ENCODE results near the gene TPP1.

DNA sequence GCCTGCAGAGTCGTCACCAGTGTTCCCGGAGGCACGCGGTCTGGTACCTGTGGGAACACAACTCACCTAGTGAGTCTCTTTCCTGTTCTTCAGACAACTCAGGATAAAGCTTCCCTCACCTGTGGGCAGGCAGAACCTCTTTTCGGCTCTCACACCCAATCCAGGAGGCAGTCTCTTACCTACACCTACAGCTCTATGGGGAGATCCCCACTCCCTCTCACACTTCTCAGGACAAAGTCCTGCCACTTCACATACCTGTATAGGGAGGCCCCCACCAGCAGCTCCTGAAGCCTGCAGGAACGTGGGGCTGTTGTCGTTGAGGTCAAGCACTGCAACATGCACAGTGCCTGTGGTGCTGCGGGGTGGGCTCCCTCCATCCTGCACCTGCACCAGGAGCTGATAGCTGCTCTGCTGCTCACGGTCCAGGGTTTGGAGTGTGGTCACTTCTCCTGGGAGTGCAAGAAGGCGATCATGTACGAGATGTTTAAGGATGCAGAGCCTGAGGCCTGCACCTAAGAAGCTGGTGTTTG lies 12.2 kb upstream of the TPP1 start:
- TF ChIP-seq EZH2 (IDR thresholded peaks at IDR 0.05; ENCODE audit: low read length, missing control alignments), result no peak
- TF ChIP-seq, protein P1, sequence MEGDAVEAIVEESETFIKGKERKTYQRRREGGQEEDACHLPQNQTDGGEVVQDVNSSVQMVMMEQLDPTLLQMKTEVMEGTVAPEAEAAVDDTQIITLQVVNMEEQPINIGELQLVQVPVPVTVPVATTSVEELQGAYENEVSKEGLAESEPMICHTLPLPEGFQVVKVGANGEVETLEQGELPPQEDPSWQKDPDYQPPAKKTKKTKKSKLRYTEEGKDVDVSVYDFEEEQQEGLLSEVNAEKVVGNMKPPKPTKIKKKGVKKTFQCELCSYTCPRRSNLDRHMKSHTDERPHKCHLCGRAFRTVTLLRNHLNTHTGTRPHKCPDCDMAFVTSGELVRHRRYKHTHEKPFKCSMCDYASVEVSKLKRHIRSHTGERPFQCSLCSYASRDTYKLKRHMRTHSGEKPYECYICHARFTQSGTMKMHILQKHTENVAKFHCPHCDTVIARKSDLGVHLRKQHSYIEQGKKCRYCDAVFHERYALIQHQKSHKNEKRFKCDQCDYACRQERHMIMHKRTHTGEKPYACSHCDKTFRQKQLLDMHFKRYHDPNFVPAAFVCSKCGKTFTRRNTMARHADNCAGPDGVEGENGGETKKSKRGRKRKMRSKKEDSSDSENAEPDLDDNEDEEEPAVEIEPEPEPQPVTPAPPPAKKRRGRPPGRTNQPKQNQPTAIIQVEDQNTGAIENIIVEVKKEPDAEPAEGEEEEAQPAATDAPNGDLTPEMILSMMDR (conservative IDR thresholded peaks at IDR 0.05 in 1 of 2, IDR thresholded peaks at IDR 0.05 in 1 of 2; ENCODE audit: low read depth in 1 of 2, low read length in 2 of 2), result no peak
